D721Med (cell line): Measurements from ENCODE around the gene LTK.

Source experiments
- DNase-seq: peaks from one replicate; pipeline ENCODE4 v3.0.0; 2011; ENCODE audit warnings: low spot score; ENCODE audit not compliant: insufficient read length
- FAIRE-seq: peaks from 2 replicates; lab custom pipeline; 2011; peaks lifted over from hg19 to GRCh38; lab: Jason Lieb, UNC
- CTCF ChIP-seq: IDR thresholded peaks from 2 replicates; pipeline ENCODE4 v1.5.1; 2012; ENCODE audit warnings: mild to moderate bottlenecking, control low read depth; ENCODE audit not compliant: insufficient read depth; ENCODE audit errors: missing control alignments

Gene LTK

DNA sequence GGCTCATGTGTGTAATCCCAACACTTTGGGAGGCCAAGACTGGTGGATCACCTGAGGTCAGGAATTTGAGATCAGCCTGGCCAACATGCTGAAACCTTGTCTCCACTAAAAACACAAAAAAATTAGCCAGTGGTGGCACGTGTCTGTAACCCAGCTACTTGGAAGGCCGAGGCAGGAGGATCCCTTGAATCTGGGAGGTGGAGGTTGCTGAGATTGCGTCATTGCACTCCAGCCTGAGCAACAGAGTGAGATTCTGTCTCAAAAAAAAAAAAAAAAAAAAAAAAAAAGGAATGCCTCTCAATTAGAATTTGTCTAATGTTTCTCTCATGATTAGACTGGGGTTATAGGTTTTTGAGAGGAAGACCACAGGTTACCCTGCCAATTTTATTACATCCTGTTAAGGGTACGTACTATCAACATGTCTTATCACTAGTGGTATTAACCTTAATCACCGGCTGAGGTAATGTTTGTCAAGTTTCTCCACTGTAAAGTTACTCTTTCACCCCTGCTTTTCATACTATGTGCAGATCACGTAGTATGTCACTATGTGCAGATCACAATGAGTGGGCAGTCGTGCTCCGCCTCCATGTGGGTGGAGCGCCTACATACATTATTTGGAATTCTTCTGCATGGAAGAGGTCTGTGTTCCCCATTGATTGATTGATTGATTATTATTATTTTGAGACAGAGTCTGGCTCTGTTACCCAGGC lies 36.6 kb upstream of the LTK start:
- TF ChIP-seq CTCF = no peak
- DNase-seq (no peak), FAIRE-seq (no peak)

DNA sequence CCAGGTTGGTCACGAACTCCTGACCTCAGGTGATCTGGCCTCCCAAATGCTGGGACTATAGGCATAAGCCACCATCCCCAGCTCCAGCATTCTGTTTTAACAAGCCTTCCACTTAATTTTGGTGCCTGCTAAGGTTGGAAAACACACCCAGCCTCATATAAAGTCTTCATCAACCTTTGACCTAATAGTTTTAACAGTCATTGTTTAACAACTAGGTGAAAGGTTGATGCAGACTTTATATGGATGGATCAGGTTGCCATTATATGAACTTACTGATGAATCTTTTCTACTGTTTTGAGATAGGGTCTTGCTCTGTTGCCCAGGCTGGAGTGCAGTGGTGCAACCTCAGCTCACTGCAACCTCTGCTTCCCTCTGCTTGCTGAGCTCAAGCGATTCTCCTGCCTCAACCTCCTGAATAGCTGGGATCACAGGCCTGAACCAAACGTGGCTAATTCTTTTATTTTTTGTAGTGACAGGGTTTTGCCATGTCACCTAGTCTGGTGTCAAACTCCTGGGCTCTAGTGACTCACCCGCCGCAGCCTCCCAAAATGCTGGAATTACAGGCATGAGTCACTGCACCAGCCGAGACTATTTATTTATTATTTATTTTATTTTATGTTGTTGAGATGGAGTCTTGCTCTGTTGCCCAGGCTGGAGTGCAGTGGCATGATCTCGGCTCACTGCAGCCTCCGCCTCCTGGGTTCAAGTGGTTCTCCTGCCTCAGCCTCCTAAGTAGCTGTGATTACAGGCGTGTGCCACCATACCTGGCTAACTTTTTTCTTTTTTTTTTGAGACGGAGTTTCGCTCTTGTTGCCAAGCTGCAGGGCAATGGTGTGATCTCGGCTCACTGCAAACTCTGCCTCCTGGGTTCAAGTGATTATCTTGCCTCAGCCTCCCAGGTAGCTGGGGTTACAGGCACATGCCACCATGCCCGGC lies 33.5 kb upstream of the LTK start:
- TF ChIP-seq CTCF = no peak
- FAIRE-seq (no peak), DNase-seq (no peak)

DNA sequence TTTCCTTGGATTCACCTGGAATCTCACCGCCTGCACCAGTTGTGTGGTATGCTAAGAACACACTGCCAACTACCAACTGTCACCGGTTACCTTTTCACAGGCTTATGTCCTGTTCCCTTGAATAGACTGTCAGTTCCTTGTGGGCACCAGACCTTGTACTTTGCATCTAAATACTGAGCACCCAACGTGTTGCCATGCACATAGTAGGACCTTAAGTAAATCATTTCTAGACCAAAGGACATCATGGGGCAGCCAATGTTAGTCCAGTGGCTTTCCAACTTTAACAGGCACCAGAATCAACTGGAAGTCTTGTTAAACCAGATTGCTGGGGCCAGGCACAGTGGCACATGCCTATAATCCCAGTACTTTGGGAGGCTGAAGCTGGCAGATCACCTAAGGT lies 31.6 kb upstream of the LTK start:
- FAIRE-seq (no peak), DNase-seq (no peak)
- TF ChIP-seq CTCF = no peak

GRCh38 chr15:41544650-41545015 lies 31.0 kb upstream of the LTK start:
- DNase-seq (no peak), FAIRE-seq (no peak)
- TF ChIP-seq CTCF = no peak

DNA sequence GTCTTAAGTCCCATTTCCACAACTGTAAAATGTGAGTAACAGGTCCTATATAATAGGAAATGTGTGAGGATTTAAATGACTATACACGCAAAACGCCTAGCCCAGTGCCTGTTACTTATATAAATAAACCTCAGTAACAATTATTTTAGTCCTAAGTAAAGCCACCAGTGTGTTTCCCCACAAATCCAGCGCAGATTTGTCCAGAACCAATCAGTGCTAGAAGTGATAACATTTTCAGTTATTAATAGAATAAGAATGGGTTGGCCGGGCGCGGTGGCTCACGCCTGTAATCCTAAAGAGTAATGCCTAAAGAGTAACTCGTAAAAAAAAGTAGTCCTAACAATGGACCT lies 29.9 kb upstream of the LTK start:
- TF ChIP-seq CTCF = no peak
- no peak for DNase-seq
- FAIRE-seq = no peak

- TF ChIP-seq CTCF = no peak
- FAIRE-seq (no peak), DNase-seq (no peak)
Measured at GRCh38 chr15:41536866-41537265, 23.2 kb upstream of the LTK start.

- no peak for TF ChIP-seq CTCF
- DNase-seq = no peak
- no peak for FAIRE-seq
Measured at GRCh38 chr15:41535544-41535943, 21.9 kb upstream of the LTK start.
